Measurements from ENCODE around the gene MIPEP. TPM values are rescaled to one million over a fixed set of nuclear protein-coding genes. Genes with fewer than 3 reads are reported as not detected.
"Not testable (repeated sequence)": the region's sequence is repeated elsewhere in the genome, so short reads cannot be mapped to it uniquely, and the experiment has no call there.

MIPEP gene
- total RNA-seq, result 15.7 and 22.9 TPM in 2 replicates

GRCh38 chr13:23888658-23889614, at the start of gene MIPEP:
MIPEP (minus strand) TSS chr13:23889400; CDS start chr13:23889320, 80 bp downstream.
- peak; percentile 82 for DNase-seq (ENCODE audit: low read depth, low spot score)

GRCh38 chr13:23934520-23934919, 45.3 kb upstream of the MIPEP start:
- no peak for DNase-seq (ENCODE audit: low read depth, low spot score)

- DNase-seq (ENCODE audit: low read depth, low spot score), result peak; percentile 8
These were observed 39.8 kb upstream of the MIPEP start for GRCh38 chr13:23928985-23929384.

- DNase-seq (ENCODE audit: low read depth, low spot score), result no peak
These were observed 33.8 kb upstream of the MIPEP start for GRCh38 chr13:23923031-23923430.

GRCh38 chr13:23922005-23922932, 33.1 kb upstream of the MIPEP start:
- DNase-seq (ENCODE audit: low read depth, low spot score), result no peak

GRCh38 chr13:23921451-23921888, 32.3 kb upstream of the MIPEP start:
- DNase-seq (ENCODE audit: low read depth, low spot score), result no peak

- DNase-seq (ENCODE audit: low read depth, low spot score), result no peak
These were observed 29.8 kb upstream of the MIPEP start for GRCh38 chr13:23919006-23919405.

- no peak for DNase-seq (ENCODE audit: low read depth, low spot score)
These were observed 29.0 kb upstream of the MIPEP start for GRCh38 chr13:23918208-23918607.

GRCh38 chr13:23915308-23915707, 26.1 kb upstream of the MIPEP start:
- DNase-seq (ENCODE audit: low read depth, low spot score), result no peak

- no peak for DNase-seq (ENCODE audit: low read depth, low spot score)
These were observed 23.3 kb upstream of the MIPEP start for GRCh38 chr13:23912469-23912868.

- DNase-seq (ENCODE audit: low read depth, low spot score), result no peak
These were observed 20.4 kb upstream of the MIPEP start for GRCh38 chr13:23909606-23910005.

- no peak for DNase-seq (ENCODE audit: low read depth, low spot score)
These were observed 16.6 kb upstream of the MIPEP start for GRCh38 chr13:23905766-23906165.

GRCh38 chr13:23903906-23904280, 14.7 kb upstream of the MIPEP start:
- DNase-seq (ENCODE audit: low read depth, low spot score), result no peak

- DNase-seq (ENCODE audit: low read depth, low spot score), result no peak
These were observed 14.0 kb upstream of the MIPEP start for GRCh38 chr13:23902975-23903905.

- DNase-seq (ENCODE audit: low read depth, low spot score), result no peak
These were observed 12.2 kb upstream of the MIPEP start for GRCh38 chr13:23901365-23901764.

- no peak for DNase-seq (ENCODE audit: low read depth, low spot score)
These were observed 10.4 kb upstream of the MIPEP start for GRCh38 chr13:23899555-23899954.

- DNase-seq (ENCODE audit: low read depth, low spot score), result no peak
These were observed 8.9 kb upstream of the MIPEP start for GRCh38 chr13:23898101-23898500.

GRCh38 chr13:23897452-23897919, 8.3 kb upstream of the MIPEP start, which contains the start of gene C1QTNF9B:
C1QTNF9B (minus strand) TSS chr13:23897502.
- DNase-seq (ENCODE audit: low read depth, low spot score), result not testable (repeated sequence)

- DNase-seq (ENCODE audit: low read depth, low spot score), result not testable (repeated sequence)
These were observed 5.5 kb upstream of the MIPEP start for GRCh38 chr13:23894746-23895145.

- DNase-seq (ENCODE audit: low read depth, low spot score), result not testable (repeated sequence)
These were observed 4.6 kb upstream of the MIPEP start for GRCh38 chr13:23893791-23894190.

Measured in pulmonary artery endothelial cell (primary cell).